H9 (cell line): ENCODE results near the gene DTX4. TPM values are rescaled to one million over a fixed set of nuclear protein-coding genes. Genes with fewer than 3 reads are reported as not detected.

Experiments used
- DNase-seq: peaks from one replicate; pipeline ENCODE4 v3.0.0-alpha.2; 2017
- H2AFZ ChIP-seq: one replicate; pipeline ENCODE4 v1.6.1; 2013; ENCODE audit warnings: mild to moderate bottlenecking, low read length, control low read depth, moderate library complexity
- H2AK5ac ChIP-seq: 2 replicates; pipeline ENCODE4 v1.6.1; 2013; ENCODE audit warnings: low read length, control low read depth, mixed read lengths; ENCODE audit not compliant: insufficient read length
- H2BK120ac ChIP-seq: one replicate; pipeline ENCODE4 v1.6.1; 2013; ENCODE audit warnings: low read depth, mild to moderate bottlenecking, low read length, control low read depth, inconsistent platforms; ENCODE audit not compliant: poor library complexity, severe bottlenecking
- H2BK12ac ChIP-seq: 2 replicates; pipeline ENCODE4 v1.6.1; 2013; ENCODE audit warnings: low read length, control low read depth, mixed read lengths, low read depth; ENCODE audit not compliant: insufficient read length
- H2BK15ac ChIP-seq: 2 replicates; pipeline ENCODE4 v1.6.1; 2013; ENCODE audit warnings: low read depth, low read length, control low read depth
- H2BK20ac ChIP-seq: one replicate; pipeline ENCODE4 v1.6.1; 2013; ENCODE audit warnings: low read depth, mild to moderate bottlenecking, low read length, control low read depth, inconsistent platforms; ENCODE audit not compliant: poor library complexity, severe bottlenecking
- H2BK5ac ChIP-seq: 2 replicates; pipeline ENCODE4 v1.6.1; 2013; ENCODE audit warnings: low read length, control low read depth, mixed read lengths; ENCODE audit not compliant: insufficient read length
- H3K14ac ChIP-seq: 2 replicates; pipeline ENCODE4 v1.6.1; 2013; ENCODE audit warnings: low read length, control low read depth; ENCODE audit not compliant: insufficient read depth
- H3K18ac ChIP-seq: 2 replicates; pipeline ENCODE4 v1.6.1; 2013; ENCODE audit warnings: low read depth, mild to moderate bottlenecking, mixed read lengths, low read length, control low read depth; ENCODE audit not compliant: insufficient read length
- H3K23ac ChIP-seq: 2 replicates; pipeline ENCODE4 v1.6.1; 2013; ENCODE audit warnings: low read length, control low read depth, mixed read lengths, low read depth; ENCODE audit not compliant: insufficient read length
- H3K23me2 ChIP-seq: 2 replicates; pipeline ENCODE4 v1.6.1; 2013; ENCODE audit warnings: low read depth, mild to moderate bottlenecking, mixed read lengths, low read length, control low read depth; ENCODE audit not compliant: insufficient read length, poor library complexity, severe bottlenecking
- H3K27ac ChIP-seq: 2 replicates; pipeline ENCODE4 v1.5.1; 2013; ENCODE audit warnings: low read length, control low read depth, mixed read lengths, low read depth; ENCODE audit not compliant: insufficient read length
- H3K27me3 ChIP-seq: 2 replicates; pipeline ENCODE4 v1.6.1; 2013; ENCODE audit warnings: low read length, control low read depth, inconsistent platforms; ENCODE audit not compliant: insufficient read depth
- H3K4ac ChIP-seq: 2 replicates; pipeline ENCODE4 v1.6.1; 2013; ENCODE audit warnings: low read depth, mild to moderate bottlenecking, control low read depth, inconsistent platforms, low read length, moderate library complexity
- H3K4me1 ChIP-seq: 2 replicates; pipeline ENCODE4 v1.6.1; 2013; ENCODE audit warnings: low read length, control low read depth, inconsistent platforms; ENCODE audit not compliant: insufficient read depth
- H3K4me2 ChIP-seq: 2 replicates; pipeline ENCODE4 v1.6.1; 2013; ENCODE audit warnings: low read length, control low read depth, mixed read lengths; ENCODE audit not compliant: insufficient read length, insufficient read depth
- H3K56ac ChIP-seq: 2 replicates; pipeline ENCODE4 v1.6.1; 2013; ENCODE audit warnings: low read depth, mild to moderate bottlenecking, mixed read lengths, low read length, control low read depth; ENCODE audit not compliant: insufficient read length
- H3K79me1 ChIP-seq: 2 replicates; pipeline ENCODE4 v1.6.1; 2013; ENCODE audit warnings: low read depth, mild to moderate bottlenecking, moderate library complexity, low read length, control low read depth, inconsistent platforms; ENCODE audit not compliant: insufficient read depth, poor library complexity, severe bottlenecking
- H3K79me2 ChIP-seq: 2 replicates; pipeline ENCODE4 v1.6.1; 2013; ENCODE audit warnings: low read length, control low read depth, inconsistent platforms; ENCODE audit not compliant: insufficient read depth
- H3K9ac ChIP-seq: 2 replicates; pipeline ENCODE4 v1.6.1; 2013; ENCODE audit warnings: low read length, control low read depth, mixed read lengths; ENCODE audit not compliant: insufficient read length; ENCODE audit errors: extremely low read depth
- H3K9me3 ChIP-seq: one replicate; pipeline ENCODE4 v1.6.1; 2013; ENCODE audit warnings: low read depth, low read length, inconsistent platforms; ENCODE audit not compliant: control insufficient read depth
- H3T11ph ChIP-seq: one replicate; pipeline ENCODE4 v1.6.1; 2013; ENCODE audit warnings: mild to moderate bottlenecking, low read length, control low read depth, inconsistent platforms
- H4K20me1 ChIP-seq: one replicate; pipeline ENCODE4 v1.6.1; 2013; ENCODE audit not compliant: control insufficient read depth, insufficient read length, insufficient read depth
- H4K5ac ChIP-seq: 2 replicates; pipeline ENCODE4 v1.6.1; 2013; ENCODE audit warnings: low read depth, mild to moderate bottlenecking, mixed read lengths, low read length, control low read depth; ENCODE audit not compliant: insufficient read length
- H4K8ac ChIP-seq: replicated peaks from 2 replicates; pipeline ENCODE4 v1.6.1; 2013; ENCODE audit warnings: low read length, control low read depth, mixed read lengths, low read depth; ENCODE audit not compliant: insufficient read length
- H4K91ac ChIP-seq: 2 replicates; pipeline ENCODE4 v1.6.1; 2013; ENCODE audit warnings: low read depth, mild to moderate bottlenecking, moderate library complexity, mixed read lengths, low read length, control low read depth; ENCODE audit not compliant: insufficient read length
- H3K27ac Mint-ChIP-seq, 3 experiments: 2 replicates in 2 of 3; 3 replicates in 1 of 3; pipeline ENCODE4 v1.8.0; 2020 to 2021; ENCODE audit warnings: mixed read lengths in 3 of 3, mild to moderate bottlenecking in 1 of 3, moderate library complexity in 1 of 3
- H3K27me3 Mint-ChIP-seq: 2 replicates; pipeline ENCODE4 v1.8.0; 2021; ENCODE audit warnings: low read depth, mild to moderate bottlenecking, moderate library complexity, mixed read lengths
- H3K36me3 Mint-ChIP-seq, 3 experiments: 2 replicates in 2 of 3; 3 replicates in 1 of 3; pipeline ENCODE4 v1.8.0; 2020 to 2021; ENCODE audit warnings: low read depth in 3 of 3, mixed read lengths in 3 of 3; ENCODE audit not compliant: insufficient read depth in 1 of 3
- H3K4me1 Mint-ChIP-seq, 2 experiments: 2 replicates each; pipeline ENCODE4 v1.8.0; 2020; ENCODE audit warnings: mixed read lengths in 2 of 2
- H3K4me3 Mint-ChIP-seq, 2 experiments: 2 replicates in 1 of 2; 3 replicates in 1 of 2; pipeline ENCODE4 v1.8.0; 2020 to 2021; ENCODE audit warnings: mild to moderate bottlenecking in 2 of 2, mixed read lengths in 2 of 2, moderate library complexity in 1 of 2
- H3K9me3 Mint-ChIP-seq, 2 experiments: 2 replicates in 1 of 2; 3 replicates in 1 of 2; pipeline ENCODE4 v1.8.0; 2020; ENCODE audit warnings: mild to moderate bottlenecking in 2 of 2, mixed read lengths in 2 of 2, moderate library complexity in 1 of 2
- WGBS: extraction: QIAGEN DNeasy Blood & Tissue Kit; methylation state at CpG from one replicate; pipeline ENCODE4 v1.1.7; 2013; ENCODE audit warnings: missing lambda C conversion rate, low lambda C conversion rate, mixed read lengths; ENCODE audit not compliant: insufficient read length; ENCODE audit errors: extremely low coverage; 5-methylcytosine and 5-hydroxymethylcytosine counted together
- total RNA-seq: library from RNA; stranded (reverse); gene quantifications from 2 replicates; pipeline ENCODE4 v1.2.1, GENCODE V29; 2021
- TF ChIP-seq, protein P1 (sequence below): fragments of 200-600 bp; sonication (generic); conservative IDR thresholded peaks from 3 replicates; pipeline ENCODE4 v1.8.0; 2021; ENCODE audit warnings: antibody characterized with exemption, mild to moderate bottlenecking

DTX4 gene
- total RNA-seq, 1 experiment from 2014 or later, result 13.0 TPM

DNA sequence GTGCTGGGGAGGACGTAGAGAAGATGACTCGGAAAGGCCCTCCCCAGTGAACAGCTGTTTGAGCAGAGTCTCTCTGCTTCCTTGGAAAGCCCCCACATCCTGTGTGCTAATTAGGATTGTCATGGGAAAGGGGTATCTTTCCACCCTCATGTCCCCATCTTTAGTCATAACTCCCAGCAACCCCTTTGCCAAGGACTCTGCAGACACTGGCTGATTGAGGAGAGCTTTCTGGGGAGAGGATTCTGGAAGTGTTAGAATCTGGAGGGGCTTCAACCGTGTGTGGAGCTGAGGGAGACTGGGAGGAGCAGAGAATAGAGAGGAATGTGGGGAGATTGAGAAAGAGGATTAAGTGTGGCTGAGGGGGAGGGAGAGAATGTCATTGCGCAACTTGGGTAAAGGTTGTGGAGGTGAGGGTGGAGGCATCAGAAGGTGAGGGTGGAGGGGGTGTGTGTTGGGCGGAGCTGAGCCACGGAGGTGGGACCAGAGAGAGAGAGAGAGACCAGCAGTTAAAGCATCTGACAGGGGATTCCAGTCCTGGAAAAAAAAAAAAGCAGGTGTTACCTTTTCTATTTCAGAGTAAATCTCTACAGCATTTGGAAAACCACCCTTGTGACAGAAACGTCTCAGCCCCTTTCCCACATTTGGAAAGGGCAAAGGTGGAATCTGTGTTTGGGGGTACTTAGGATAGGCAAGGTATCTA, 2.2 kb downstream of the DTX4 start:
- peak overlapping the region in 1 of 2 experiments; percentile 94 for H3K4me3 Mint-ChIP-seq
- H3K27me3 ChIP-seq, result no peaks in the 10 kb centered on the region
- no peak overlapping the region for H2AK5ac ChIP-seq
- H3K36me3 Mint-ChIP-seq, result peaks cover 12 to 25% (median 18%) of the 10 kb centered on the region in 3 experiments; a peak in 6 of 7 replicates
- H3T11ph ChIP-seq, result no peak overlapping the region
- H3K79me2 ChIP-seq, result no peaks in the 10 kb centered on the region; the same call in 1 of the 2 replicates
- H3K4me2 ChIP-seq, result peak overlapping the region; percentile 52
- peak overlapping the region; percentile 66 to 91 (median 89); a peak in 5 of 7 replicates for H3K27ac Mint-ChIP-seq
- no peak overlapping the region for H2BK5ac ChIP-seq
- no peak overlapping the region for H3K27ac ChIP-seq
- H3K23me2 ChIP-seq, result peaks cover 18% of the 10 kb centered on the region
- no peak overlapping the region for H3K23ac ChIP-seq
- peaks cover 6% of the 10 kb centered on the region in 2 experiments; a peak in 2 of 5 replicates for H3K9me3 Mint-ChIP-seq
- H3K27me3 Mint-ChIP-seq, result peaks cover 2% of the 10 kb centered on the region
- H3K79me1 ChIP-seq, result no peaks in the 10 kb centered on the region
- no peak overlapping the region for H3K9ac ChIP-seq
- H3K4me1 Mint-ChIP-seq, result peaks cover 32 to 39% of the 10 kb centered on the region in 2 experiments
- WGBS, result no CpG with 5 or more reads among the region's 7 CpGs
- H2AFZ ChIP-seq, result no peak overlapping the region
- no peak overlapping the region for H2BK120ac ChIP-seq
- H3K9me3 ChIP-seq, result no peaks in the 10 kb centered on the region
- TF ChIP-seq, protein P1, sequence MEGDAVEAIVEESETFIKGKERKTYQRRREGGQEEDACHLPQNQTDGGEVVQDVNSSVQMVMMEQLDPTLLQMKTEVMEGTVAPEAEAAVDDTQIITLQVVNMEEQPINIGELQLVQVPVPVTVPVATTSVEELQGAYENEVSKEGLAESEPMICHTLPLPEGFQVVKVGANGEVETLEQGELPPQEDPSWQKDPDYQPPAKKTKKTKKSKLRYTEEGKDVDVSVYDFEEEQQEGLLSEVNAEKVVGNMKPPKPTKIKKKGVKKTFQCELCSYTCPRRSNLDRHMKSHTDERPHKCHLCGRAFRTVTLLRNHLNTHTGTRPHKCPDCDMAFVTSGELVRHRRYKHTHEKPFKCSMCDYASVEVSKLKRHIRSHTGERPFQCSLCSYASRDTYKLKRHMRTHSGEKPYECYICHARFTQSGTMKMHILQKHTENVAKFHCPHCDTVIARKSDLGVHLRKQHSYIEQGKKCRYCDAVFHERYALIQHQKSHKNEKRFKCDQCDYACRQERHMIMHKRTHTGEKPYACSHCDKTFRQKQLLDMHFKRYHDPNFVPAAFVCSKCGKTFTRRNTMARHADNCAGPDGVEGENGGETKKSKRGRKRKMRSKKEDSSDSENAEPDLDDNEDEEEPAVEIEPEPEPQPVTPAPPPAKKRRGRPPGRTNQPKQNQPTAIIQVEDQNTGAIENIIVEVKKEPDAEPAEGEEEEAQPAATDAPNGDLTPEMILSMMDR, result no peak
- H3K14ac ChIP-seq, result no peak overlapping the region
- no peak overlapping the region for H4K5ac ChIP-seq
- peaks cover 3% of the 10 kb centered on the region for H3K4me1 ChIP-seq
- no peak overlapping the region for H3K4ac ChIP-seq
- no peak overlapping the region for H4K91ac ChIP-seq
- H4K8ac ChIP-seq, result no peak overlapping the region
- peak; percentile 82 for DNase-seq
- H2BK12ac ChIP-seq, result no peak overlapping the region
- H3K18ac ChIP-seq, result no peak overlapping the region
- H2BK20ac ChIP-seq, result no peak overlapping the region
- H2BK15ac ChIP-seq, result no peak overlapping the region
- no peak overlapping the region for H3K56ac ChIP-seq
- no peaks in the 10 kb centered on the region for H4K20me1 ChIP-seq
